CD4-positive, CD25-positive, alpha-beta regulatory T cell (primary cell): ENCODE measurements around the gene IL15. TPM values are rescaled to one million over a fixed set of nuclear protein-coding genes. Genes with fewer than 3 reads are reported as not detected.

Source experiments
- ATAC-seq, 2 donors: fragments of 150-1000 bp; cut with Tn5 transposase; one replicate each; pipeline ENCODE4 v1.10.0; 2021; ENCODE audit warnings: low read depth in 2 of 2, moderate number of reproducible peaks in 2 of 2, moderate library complexity in 1 of 2
- DNase-seq, 3 donors: peaks; one replicate each; pipeline versions ENCODE4 v3.0.0 to v3.0.0-alpha.2; 2012 to 2022; ENCODE audit warnings: mixed read lengths in 1 of 3
- H3K27ac ChIP-seq: one replicate; pipeline ENCODE4 v1.7.0; 2013; ENCODE audit warnings: mild to moderate bottlenecking, low read length; ENCODE audit not compliant: insufficient read depth, poor library complexity, severe bottlenecking
- H3K27me3 ChIP-seq: one replicate; pipeline ENCODE4 v1.7.0; 2013; ENCODE audit warnings: low read length; ENCODE audit not compliant: control insufficient read depth, insufficient read depth
- H3K36me3 ChIP-seq: one replicate; pipeline ENCODE4 v1.7.0; 2013; ENCODE audit warnings: mild to moderate bottlenecking, low read length, moderate library complexity; ENCODE audit not compliant: control insufficient read depth, insufficient read depth
- H3K4me1 ChIP-seq: 2 replicates; pipeline ENCODE4 v1.7.0; 2013; ENCODE audit warnings: mild to moderate bottlenecking, low read length; ENCODE audit not compliant: insufficient read depth, control insufficient read depth, poor library complexity, severe bottlenecking
- H3K4me3 ChIP-seq: one replicate; pipeline ENCODE4 v1.7.0; 2013; ENCODE audit warnings: low read depth, mild to moderate bottlenecking, low read length, moderate library complexity
- H3K9me3 ChIP-seq, 2 experiments: 1 replicate in 1 of 2; 2 replicates in 1 of 2; pipeline ENCODE4 v1.7.0; 2013; ENCODE audit warnings: low read length in 2 of 2, mild to moderate bottlenecking in 1 of 2, moderate library complexity in 1 of 2; ENCODE audit not compliant: control insufficient read depth in 2 of 2
- H3K27ac Mint-ChIP-seq, 3 donors: one replicate each; pipeline ENCODE4 v1.8.0; 2020 to 2022; ENCODE audit warnings: mild to moderate bottlenecking in 3 of 3, mixed read lengths in 3 of 3, moderate library complexity in 2 of 3
- H3K27me3 Mint-ChIP-seq: one replicate; pipeline ENCODE4 v1.8.0; 2022; ENCODE audit warnings: mild to moderate bottlenecking, mixed read lengths
- H3K36me3 Mint-ChIP-seq: one replicate; pipeline ENCODE4 v1.8.0; 2020; ENCODE audit warnings: mixed read lengths
- H3K4me1 Mint-ChIP-seq, 4 donors: one replicate each; pipeline ENCODE4 v1.8.0; 2020 to 2022; ENCODE audit warnings: mixed read lengths in 4 of 4, mild to moderate bottlenecking in 1 of 4
- H3K4me3 Mint-ChIP-seq, 4 donors: one replicate each; pipeline ENCODE4 v1.8.0; 2020 to 2022; ENCODE audit warnings: mild to moderate bottlenecking in 4 of 4, mixed read lengths in 4 of 4, moderate library complexity in 3 of 4
- H3K9me3 Mint-ChIP-seq, 7 donors: one replicate each; pipeline ENCODE4 v1.8.0; 2020 to 2022; ENCODE audit warnings: mixed read lengths in 7 of 7, mild to moderate bottlenecking in 3 of 7, moderate library complexity in 2 of 7
- polyA plus RNA-seq, 4 donors: library from polyadenylated mRNA; unstranded; fragments of 300-500 nt; fragmentation: Illumina TruSeq; gene quantifications; one replicate each; pipeline ENCODE4 v1.2.3, GENCODE V29; 2021
- total RNA-seq: library from RNA; stranded (reverse); gene quantifications from one replicate; pipeline ENCODE4 v1.2.3, GENCODE V29; 2022

Gene IL15
- total and polyA plus RNA-seq, 5 donors from 2014 or later: 0.52 to 2.3 (median 1.7) TPM

GRCh38 chr4:141647966-141648365, 11.6 kb downstream of the IL15 start:
- no peak for ATAC-seq
- Histone ChIP-seq H3K27ac (no peak overlapping the region), H3K4me3 (no peak overlapping the region), H3K36me3 (no peaks in the 10 kb centered on the region), H3K27me3 (peaks cover 3% of the 10 kb centered on the region), H3K4me1 (no peaks in the 10 kb centered on the region), H3K9me3 (no peaks in the 10 kb centered on the region)
- H3K27me3 Mint-ChIP-seq: no peaks in the 10 kb centered on the region
- no peak for DNase-seq
- H3K36me3 Mint-ChIP-seq: no peaks in the 10 kb centered on the region
- no peak overlapping the region for H3K27ac Mint-ChIP-seq
- no peaks in the 10 kb centered on the region for H3K4me1 Mint-ChIP-seq
- no peak overlapping the region for H3K4me3 Mint-ChIP-seq
- peaks cover 0 to 2% (median 0%) of the 10 kb centered on the region in 7 donors for H3K9me3 Mint-ChIP-seq

GRCh38 chr4:141652161-141652778, 15.9 kb downstream of the IL15 start:
- Histone ChIP-seq H3K36me3 (no peaks in the 10 kb centered on the region), H3K27me3 (peaks cover 3% of the 10 kb centered on the region), H3K4me3 (no peak overlapping the region), H3K27ac (no peak overlapping the region), H3K9me3 (no peaks in the 10 kb centered on the region), H3K4me1 (no peaks in the 10 kb centered on the region)
- no peaks in the 10 kb centered on the region for H3K9me3 Mint-ChIP-seq
- no peaks in the 10 kb centered on the region for H3K4me1 Mint-ChIP-seq
- ATAC-seq (no peak), DNase-seq (no peak)
- H3K27me3 Mint-ChIP-seq: no peaks in the 10 kb centered on the region
- H3K4me3 Mint-ChIP-seq: no peak overlapping the region
- H3K27ac Mint-ChIP-seq: no peak overlapping the region
- no peaks in the 10 kb centered on the region for H3K36me3 Mint-ChIP-seq

- Histone ChIP-seq H3K4me3 (no peak overlapping the region), H3K27ac (no peak overlapping the region), H3K27me3 (peaks cover 1% of the 10 kb centered on the region), H3K4me1 (no peaks in the 10 kb centered on the region), H3K9me3 (no peaks in the 10 kb centered on the region), H3K36me3 (no peaks in the 10 kb centered on the region)
- no peak for ATAC-seq
- H3K36me3 Mint-ChIP-seq: no peaks in the 10 kb centered on the region
- no peaks in the 10 kb centered on the region for H3K9me3 Mint-ChIP-seq
- no peak for DNase-seq
- no peak overlapping the region for H3K4me3 Mint-ChIP-seq
- H3K27me3 Mint-ChIP-seq: no peaks in the 10 kb centered on the region
- H3K27ac Mint-ChIP-seq: no peak overlapping the region
- no peaks in the 10 kb centered on the region for H3K4me1 Mint-ChIP-seq
These were observed 17.7 kb downstream of the IL15 start for GRCh38 chr4:141654098-141654497.

- peaks cover 0 to 4% (median 0%) of the 10 kb centered on the region in 7 donors for H3K9me3 Mint-ChIP-seq
- Histone ChIP-seq H3K4me3 (no peak overlapping the region), H3K27ac (no peak overlapping the region), H3K4me1 (no peaks in the 10 kb centered on the region), H3K36me3 (no peaks in the 10 kb centered on the region), H3K9me3 (no peaks in the 10 kb centered on the region), H3K27me3 (no peaks in the 10 kb centered on the region)
- no peak overlapping the region for H3K4me3 Mint-ChIP-seq
- no peaks in the 10 kb centered on the region for H3K4me1 Mint-ChIP-seq
- H3K36me3 Mint-ChIP-seq: no peaks in the 10 kb centered on the region
- ATAC-seq (no peak), DNase-seq (no peak)
- no peak overlapping the region for H3K27ac Mint-ChIP-seq
- no peaks in the 10 kb centered on the region for H3K27me3 Mint-ChIP-seq
These were observed 19.6 kb downstream of the IL15 start for GRCh38 chr4:141656031-141656430.

- Mint-ChIP-seq H3K27me3 (no peaks in the 10 kb centered on the region), H3K4me3 (no peak overlapping the region), H3K36me3 (no peaks in the 10 kb centered on the region), H3K27ac (no peak overlapping the region), H3K4me1 (no peaks in the 10 kb centered on the region), H3K9me3 (peaks cover 0 to 4% (median 0%) of the 10 kb centered on the region in 7 donors)
- H3K4me1 ChIP-seq: no peaks in the 10 kb centered on the region
- H3K36me3 ChIP-seq: no peaks in the 10 kb centered on the region
- H3K27ac ChIP-seq: no peak overlapping the region
- DNase-seq (no peak), ATAC-seq (no peak)
- no peaks in the 10 kb centered on the region for H3K27me3 ChIP-seq
- H3K9me3 ChIP-seq: no peaks in the 10 kb centered on the region
- H3K4me3 ChIP-seq: no peak overlapping the region
These were observed 21.3 kb downstream of the IL15 start for GRCh38 chr4:141657550-141658250.

- no peak for ATAC-seq
- Histone ChIP-seq H3K36me3 (no peaks in the 10 kb centered on the region), H3K27ac (no peak overlapping the region), H3K9me3 (no peaks in the 10 kb centered on the region), H3K4me1 (no peaks in the 10 kb centered on the region), H3K27me3 (no peaks in the 10 kb centered on the region), H3K4me3 (no peak overlapping the region)
- Mint-ChIP-seq H3K27ac (no peak overlapping the region), H3K27me3 (no peaks in the 10 kb centered on the region), H3K9me3 (peaks cover 0 to 4% (median 0%) of the 10 kb centered on the region in 7 donors), H3K4me3 (no peak overlapping the region), H3K4me1 (no peaks in the 10 kb centered on the region), H3K36me3 (no peaks in the 10 kb centered on the region)
- no peak for DNase-seq
These were observed 21.9 kb downstream of the IL15 start for GRCh38 chr4:141658309-141658708.

GRCh38 chr4:141659539-141659938, 23.2 kb downstream of the IL15 start:
- DNase-seq: no peak
- H3K27ac ChIP-seq: no peak overlapping the region
- H3K36me3 Mint-ChIP-seq: no peaks in the 10 kb centered on the region
- ATAC-seq: no peak
- no peak overlapping the region for H3K27ac Mint-ChIP-seq
- no peaks in the 10 kb centered on the region for H3K4me1 Mint-ChIP-seq
- no peaks in the 10 kb centered on the region for H3K27me3 ChIP-seq
- H3K9me3 Mint-ChIP-seq: peaks cover 0 to 4% (median 0%) of the 10 kb centered on the region in 7 donors
- no peaks in the 10 kb centered on the region for H3K36me3 ChIP-seq
- no peak overlapping the region for H3K4me3 ChIP-seq
- no peaks in the 10 kb centered on the region for H3K27me3 Mint-ChIP-seq
- no peak overlapping the region for H3K4me3 Mint-ChIP-seq
- no peaks in the 10 kb centered on the region for H3K9me3 ChIP-seq
- H3K4me1 ChIP-seq: no peaks in the 10 kb centered on the region

GRCh38 chr4:141660880-141661279, 24.5 kb downstream of the IL15 start:
- DNase-seq (no peak), ATAC-seq (no peak)
- Mint-ChIP-seq H3K9me3 (peaks cover 0 to 4% (median 0%) of the 10 kb centered on the region in 7 donors), H3K27ac (no peak overlapping the region), H3K4me3 (no peak overlapping the region), H3K27me3 (no peaks in the 10 kb centered on the region), H3K36me3 (no peaks in the 10 kb centered on the region), H3K4me1 (no peaks in the 10 kb centered on the region)
- Histone ChIP-seq H3K27me3 (no peaks in the 10 kb centered on the region), H3K4me3 (no peak overlapping the region), H3K9me3 (no peaks in the 10 kb centered on the region), H3K36me3 (no peaks in the 10 kb centered on the region), H3K27ac (no peak overlapping the region), H3K4me1 (no peaks in the 10 kb centered on the region)
